GM18511 (cell line): ENCODE results near the gene TMEM151B.

Experiments used
- ATAC-seq: cut with Tn5 transposase; IDR thresholded peaks from one replicate; pipeline ENCODE4 v1.9.1; 2021; ENCODE audit warnings: mild to moderate bottlenecking, moderate library complexity; ENCODE audit not compliant: unreplicated experiment

TMEM151B gene

DNA sequence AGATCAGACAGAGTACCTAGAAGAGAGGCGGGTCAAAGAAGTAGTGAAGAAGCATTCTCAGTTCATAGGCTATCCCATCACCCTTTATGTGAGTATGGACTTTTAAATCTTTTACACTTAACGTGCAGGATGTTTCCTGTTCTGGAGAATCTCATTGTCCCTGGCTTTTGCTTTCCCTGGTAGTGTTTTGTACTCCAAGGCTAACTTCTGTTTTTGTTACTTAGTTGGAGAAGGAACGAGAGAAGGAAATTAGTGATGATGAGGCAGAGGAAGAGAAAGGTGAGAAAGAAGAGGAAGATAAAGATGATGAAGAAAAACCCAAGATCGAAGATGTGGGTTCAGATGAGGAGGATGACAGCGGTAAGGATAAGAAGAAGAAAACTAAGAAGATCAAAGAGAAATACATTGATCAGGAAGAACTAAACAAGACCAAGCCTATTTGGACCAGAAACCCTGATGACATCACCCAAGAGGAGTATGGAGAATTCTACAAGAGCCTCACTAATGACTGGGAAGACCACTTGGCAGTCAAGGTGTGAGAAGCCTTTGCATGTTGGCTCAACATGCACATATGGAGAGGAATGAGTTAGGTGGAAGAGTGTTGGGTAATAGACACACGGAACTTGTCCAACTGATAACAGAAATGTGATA is 20.1 kb upstream of the TMEM151B start:
- no peak for ATAC-seq

DNA sequence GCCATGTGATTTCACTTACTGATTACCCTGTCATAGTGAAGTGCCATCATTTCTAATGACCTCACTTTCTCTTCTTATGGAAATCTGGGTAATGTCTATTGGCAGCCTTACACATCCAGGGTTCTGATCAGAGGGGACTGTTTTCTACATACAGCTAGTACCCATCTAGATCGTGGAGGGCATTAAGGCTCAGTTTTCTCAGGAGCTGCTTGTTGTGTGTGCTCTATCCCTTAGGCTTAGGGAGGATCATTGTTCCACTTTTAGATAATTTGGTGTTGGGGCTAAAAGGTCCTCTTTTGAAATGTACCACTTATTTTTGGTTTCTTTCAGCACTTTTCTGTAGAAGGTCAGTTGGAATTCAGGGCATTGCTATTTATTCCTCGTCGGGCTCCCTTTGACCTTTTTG is 19.5 kb upstream of the TMEM151B start:
- no peak for ATAC-seq

DNA sequence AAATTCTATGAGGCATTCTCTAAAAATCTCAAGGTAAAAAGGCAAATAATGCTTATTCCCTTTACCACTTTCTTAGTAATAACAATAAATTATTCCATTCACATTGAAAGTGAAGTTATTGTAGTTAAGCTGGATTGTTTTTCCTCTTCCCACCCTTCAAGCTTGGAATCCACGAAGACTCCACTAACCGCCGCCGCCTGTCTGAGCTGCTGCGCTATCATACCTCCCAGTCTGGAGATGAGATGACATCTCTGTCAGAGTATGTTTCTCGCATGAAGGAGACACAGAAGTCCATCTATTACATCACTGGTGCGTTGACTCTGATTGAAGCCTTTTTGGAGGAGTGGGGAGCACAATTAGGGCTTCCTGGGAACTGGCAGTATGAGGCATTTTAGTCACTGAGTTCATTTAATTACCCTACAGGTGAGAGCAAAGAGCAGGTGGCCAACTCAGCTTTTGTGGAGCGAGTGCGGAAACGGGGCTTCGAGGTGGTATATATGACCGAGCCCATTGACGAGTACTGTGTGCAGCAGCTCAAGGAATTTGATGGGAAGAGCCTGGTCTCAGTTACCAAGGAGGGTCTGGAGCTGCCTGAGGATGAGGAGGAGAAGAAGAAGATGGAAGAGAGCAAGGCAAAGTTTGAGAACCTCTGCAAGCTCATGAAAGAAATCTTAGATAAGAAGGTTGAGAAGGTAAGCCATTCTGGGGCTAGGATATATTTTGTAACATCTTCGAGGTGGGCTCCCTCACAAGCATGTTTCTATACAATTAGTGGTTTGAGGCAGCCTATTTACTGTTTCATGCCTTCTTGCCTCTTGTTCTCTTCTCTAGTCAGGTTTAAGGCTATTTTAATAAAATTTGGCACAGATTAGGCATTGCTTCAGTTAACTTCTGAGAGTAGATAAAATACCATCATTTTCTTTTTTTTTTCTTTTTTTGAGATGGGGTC is 18.4 kb upstream of the TMEM151B start:
- ATAC-seq, result no peak

DNA sequence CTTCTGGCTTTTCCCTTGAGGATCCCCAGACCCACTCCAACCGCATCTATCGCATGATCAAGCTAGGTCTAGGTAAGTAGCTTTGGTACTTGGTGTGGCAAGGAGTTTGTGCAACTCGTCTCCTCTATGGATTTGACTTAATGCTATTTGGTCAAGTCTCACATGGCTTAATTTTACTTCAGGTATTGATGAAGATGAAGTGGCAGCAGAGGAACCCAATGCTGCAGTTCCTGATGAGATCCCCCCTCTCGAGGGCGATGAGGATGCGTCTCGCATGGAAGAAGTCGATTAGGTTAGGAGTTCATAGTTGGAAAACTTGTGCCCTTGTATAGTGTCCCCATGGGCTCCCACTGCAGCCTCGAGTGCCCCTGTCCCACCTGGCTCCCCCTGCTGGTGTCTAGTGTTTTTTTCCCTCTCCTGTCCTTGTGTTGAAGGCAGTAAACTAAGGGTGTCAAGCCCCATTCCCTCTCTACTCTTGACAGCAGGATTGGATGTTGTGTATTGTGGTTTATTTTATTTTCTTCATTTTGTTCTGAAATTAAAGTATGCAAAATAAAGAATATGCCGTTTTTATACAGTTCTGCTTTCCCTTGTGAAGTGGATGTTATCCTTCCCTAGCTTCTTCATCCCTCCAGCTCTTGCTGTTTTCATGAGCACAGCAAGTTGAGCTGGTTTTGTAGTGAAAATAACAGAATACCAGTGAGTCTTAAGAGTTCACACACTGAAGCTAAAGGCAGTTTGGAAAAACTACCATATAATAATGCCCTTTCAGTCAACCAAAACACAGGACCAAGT is 16.7 kb upstream of the TMEM151B start:
- ATAC-seq, result no peak

DNA sequence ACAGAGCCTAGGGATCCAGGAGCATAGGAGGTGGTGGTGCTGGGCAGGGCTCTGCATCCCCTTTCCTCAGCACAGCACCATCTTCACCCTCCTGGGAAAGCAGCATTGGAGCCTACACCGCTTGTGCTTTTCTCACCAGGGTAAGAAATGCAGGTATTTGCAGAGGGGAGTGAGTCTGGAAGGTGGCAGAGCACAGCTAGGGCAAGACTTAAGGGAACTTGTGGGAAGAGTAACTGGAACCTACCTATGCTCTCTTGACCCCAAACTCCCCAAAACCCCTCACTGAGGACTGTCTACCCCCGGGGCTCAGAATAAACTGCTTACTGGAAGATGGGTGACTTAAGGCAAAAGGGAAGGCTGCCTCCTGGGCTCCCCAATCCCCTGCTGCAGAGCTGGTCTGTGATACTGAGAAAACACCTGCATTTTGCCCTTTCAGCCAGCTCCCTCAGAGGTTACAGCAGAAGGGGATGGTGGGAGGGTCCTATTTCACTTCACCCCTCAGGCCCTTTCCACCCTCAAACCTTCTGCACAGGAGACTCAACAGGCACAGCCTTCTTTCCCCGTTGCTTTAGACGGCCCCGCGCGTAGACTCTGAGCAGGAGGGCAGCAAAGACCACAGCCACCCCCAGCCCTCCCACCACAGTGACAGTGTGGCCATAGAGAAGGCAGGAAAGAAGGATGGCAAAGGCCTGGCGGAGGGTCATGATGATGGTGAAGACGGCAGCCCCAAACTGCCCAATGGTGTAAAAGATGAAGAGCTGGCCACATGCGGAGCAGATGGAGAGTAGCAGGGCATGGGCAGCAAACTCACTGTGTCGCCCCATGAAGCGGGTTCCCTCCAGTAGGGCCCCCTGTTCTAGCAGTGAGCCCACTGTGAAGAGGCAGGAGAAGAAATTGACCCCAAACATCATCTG is 15.8 kb upstream of the TMEM151B start:
- ATAC-seq, result no peak

DNA sequence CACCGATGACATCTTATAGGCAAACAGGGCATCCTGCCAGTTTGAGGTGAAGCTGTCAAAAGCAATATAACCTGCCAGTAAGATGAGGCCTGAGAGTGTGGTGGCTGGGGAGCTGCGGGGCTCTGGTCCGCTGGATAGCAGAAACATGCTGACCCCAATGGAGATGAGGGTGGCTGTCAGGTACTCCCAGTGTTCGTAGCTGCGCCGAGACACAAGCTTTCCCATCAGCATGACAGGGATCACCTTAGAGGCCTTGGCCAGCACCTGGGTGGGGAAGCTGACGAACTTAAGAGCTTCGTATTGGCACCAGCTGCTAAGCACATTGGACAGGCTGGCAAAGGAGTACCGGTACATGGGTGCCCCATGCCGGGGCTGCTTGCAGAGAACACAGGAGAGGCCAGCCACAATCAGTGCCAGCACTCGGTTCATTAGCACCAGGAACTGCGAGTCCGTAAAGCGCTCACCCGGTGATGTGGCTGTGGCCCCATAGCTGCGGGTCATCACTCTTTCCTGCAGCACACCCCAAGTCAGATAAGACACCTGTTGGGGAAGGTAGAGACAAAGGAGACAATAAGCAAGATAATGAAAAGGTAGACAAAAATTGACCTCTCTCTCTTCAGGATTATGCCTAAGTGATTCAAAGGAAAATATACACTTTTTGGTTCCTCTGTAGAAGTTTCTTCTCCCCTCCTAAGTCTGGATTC is 15.0 kb upstream of the TMEM151B start:
- ATAC-seq, result no peak

DNA sequence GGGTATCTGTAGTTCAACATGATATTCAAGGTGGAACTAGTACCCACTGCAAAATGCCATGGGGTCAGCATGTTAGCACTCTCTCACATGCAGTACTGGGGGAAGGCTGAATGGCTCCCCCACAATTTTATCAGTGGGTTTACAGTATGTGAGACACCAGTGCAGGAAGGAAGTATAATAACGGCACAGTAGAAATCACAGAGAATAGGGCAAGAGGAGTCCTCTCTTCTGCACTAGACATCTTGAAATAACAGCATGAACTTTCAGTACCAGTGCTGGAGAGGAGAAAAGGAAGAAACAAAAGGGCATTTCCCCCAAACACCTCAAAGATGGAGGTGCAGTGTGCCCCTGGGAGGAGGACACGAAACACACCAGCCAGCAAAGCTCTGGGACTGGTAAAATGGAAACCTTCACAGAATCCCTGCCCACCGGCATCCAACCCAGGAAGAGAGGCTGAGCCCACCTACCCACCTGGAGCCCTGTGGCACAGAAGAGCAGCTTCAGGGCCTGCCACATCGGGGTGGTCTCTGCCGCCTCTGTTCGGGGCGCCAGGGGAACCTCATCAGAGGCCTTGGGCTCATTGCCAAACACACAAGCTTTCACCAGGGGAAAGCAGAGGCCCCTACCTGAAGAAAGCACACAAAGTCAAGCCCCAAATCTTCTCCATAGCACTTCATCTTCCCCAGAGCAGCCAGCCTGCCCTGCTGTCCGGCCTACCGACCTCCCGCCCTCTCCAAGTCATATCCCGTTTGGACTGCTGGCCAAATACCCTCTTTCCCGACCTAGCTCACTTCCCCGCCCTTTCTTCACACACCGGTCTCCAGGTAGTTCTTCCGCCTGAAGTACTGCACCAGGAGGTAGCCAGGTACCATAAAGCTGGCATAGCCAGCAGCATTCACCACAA is 14.1 kb upstream of the TMEM151B start:
- ATAC-seq, result no peak

DNA sequence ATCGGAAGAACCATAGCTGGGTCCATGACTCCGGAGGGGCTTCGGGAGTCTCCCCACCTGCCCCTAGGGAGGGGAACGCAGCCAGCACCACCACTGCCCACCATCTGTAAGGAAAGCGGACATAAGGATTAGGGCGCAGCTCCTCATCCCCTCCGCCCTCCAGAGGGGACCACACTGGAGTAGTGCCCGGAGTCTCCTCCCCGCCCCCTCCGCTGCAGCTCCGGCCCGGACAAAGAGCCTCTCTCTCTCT is 13.6 kb upstream of the TMEM151B start:
- ATAC-seq, result no peak

DNA sequence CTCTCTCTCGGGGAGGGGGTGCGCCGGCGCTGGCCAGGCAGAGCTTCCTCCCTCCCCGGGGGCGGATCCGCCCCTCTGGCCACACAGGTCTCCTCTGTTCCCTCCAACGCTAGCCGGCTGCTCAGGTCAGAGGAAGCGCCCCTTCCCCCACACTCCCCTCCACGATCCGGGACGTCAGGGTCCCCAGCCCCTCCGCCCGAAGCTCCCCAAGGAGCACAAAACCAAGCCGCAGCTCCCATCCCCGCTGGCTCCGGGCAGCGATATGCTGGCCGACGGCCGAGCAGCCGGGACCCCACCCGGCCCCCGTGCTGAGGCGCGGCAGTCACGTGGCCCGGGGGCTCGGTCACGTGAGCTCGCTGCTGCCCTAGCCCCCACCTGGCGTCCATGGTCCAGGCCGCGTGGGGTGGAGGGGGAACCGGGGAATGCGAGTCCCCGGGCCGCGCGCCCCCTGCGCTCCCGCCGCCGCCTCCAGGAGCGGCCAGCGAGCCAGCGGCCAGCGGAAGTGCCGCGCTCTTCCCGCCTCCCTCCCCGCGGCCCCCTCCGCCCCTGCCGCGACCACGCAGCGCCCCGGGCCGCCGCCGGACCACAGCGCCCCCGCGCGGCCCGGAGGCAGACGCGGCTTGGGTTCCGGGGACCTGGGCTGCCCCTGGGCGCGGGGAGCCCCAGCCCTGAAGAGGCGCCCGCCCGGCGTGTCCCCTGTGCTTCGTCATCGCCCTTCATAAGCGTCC is 13.1 kb upstream of the TMEM151B start, which contains the start of gene SLC35B2:
TSS of gene SLC35B2 (minus strand) at position 504 of the 728 bp plus-strand sequence. CDS start at position 386, 118 bp downstream.
- ATAC-seq, result peak; percentile 56

DNA sequence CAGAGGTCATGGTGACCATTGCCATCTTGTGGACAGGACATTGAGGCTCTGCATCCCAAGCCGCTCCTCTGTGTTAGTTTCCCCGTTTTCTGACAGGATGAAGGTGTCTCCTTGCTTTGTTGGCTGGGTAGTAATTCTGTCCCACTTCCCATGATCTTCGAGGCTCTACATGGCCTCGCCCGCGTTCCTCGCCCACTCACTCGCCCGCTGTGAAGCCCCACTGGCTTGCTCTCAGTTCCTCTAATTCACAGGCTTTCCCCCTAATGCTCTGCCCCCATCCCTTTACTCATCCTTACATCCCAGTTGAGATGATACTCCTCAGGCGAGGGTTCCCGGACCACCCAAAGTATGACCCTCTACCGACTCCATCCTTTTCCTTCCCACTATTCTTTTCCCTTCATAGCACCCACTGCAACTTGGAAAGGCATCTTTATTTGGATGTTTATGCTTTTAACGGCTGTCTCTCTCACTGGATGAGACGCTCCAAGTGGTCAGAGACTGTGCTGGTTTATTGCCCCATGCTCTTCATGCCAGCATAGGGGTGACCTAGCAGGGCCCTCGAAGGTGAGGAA is 12.4 kb upstream of the TMEM151B start:
- ATAC-seq, result peak; percentile 31

DNA sequence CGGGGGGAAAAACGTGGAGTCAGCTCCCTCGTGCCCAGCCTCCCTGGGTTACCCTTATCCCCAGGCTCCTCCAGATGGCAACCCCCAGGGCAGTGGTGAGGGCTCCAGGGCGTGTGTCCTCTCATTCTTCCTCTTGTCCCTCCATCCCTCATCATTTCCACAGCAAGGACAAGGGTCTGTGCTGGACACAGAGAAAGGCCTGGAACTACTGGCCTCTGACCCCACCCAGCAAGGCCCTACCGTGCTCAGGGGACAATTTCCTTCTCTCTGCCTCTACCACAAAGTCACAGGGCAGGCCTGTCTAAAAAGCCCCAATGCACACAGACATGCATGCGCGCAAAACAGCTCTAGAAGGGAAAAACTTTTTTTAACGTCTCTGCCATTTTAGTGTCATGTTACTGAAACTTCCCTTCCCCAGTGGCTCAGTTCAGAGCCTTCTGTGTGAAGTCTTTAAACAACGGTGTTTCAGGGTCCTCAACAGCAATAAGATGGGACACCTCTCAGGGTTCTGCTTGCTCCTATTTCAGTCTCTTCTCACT is 11.9 kb upstream of the TMEM151B start:
- ATAC-seq, result no peak

DNA sequence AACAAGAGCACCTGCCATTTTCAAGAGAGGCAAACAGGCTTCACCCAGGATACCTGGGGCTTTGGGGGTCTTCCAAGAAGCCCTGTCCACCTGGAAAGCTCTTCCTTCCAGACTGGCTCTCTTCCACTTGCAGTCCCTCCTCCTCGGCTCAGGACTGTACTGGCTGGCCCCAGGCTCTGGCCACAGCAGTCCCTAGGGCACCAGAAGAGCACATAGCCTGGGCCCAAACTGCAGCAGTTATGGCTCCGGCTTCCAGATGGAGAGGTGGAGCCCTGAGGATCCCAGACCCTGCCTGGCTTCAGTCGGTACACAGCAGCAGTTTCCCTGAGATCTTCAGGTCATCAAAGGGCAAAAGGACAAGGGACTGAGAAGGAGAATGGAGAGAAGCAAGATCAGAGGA is 11.3 kb upstream of the TMEM151B start:
- no peak for ATAC-seq

DNA sequence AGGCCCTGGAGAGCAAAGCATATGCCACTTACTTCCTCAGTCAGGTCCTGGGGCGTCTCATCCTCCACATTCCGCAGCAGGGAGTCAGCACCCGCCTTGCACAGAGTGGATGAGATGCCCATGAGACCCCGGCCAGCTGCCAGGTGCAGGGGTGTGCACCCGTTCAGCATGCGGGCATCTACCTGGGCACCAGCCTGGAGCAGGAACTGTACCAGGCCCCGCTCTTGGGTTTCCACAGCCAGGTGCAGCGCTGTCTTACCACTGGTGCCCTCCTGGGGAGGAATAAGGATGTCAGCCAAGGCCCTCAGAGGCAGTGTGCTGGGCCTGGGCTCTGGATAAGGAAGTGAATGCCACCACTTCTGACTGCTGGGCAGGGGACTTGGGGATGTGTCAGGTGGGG is 10.2 kb upstream of the TMEM151B start:
- no peak for ATAC-seq

DNA sequence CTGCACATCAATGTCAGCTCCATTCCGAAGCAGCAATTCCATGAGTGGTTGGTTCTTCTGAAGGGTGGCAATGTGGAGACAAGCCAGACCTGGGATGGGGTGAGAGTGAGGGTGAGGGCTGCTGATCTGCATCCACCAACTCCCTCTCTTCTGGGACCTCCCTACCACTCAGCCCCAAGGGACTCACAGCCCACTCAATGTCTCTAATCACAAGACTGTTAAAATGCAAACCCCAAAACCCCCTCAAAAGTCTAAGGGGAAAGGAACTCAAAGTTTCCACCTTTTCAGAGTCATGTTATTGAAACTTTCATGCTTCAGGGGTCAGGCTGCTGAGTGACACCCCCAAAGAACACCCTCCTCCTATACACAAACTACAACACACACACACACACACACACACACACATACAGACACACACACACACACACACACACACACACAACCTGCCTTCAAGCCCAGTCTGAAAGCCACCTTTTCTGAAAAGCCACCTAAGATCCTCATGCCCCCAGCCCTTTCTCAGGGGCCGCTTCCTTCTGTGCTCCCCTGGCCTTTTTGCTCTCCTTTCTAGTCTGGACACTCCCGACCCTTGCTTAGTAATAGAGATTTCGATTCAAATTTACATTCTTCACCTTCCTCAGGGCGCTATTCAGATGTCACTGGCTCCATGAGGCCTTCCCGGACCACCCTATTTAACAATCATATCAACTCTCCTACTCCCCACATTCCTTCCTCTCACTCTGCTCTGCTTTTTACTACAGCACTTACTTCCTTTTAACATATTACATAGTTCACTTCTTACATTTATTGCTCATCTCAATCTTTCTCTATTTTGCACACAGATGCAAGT is 9.6 kb upstream of the TMEM151B start:
- ATAC-seq, result no peak

DNA sequence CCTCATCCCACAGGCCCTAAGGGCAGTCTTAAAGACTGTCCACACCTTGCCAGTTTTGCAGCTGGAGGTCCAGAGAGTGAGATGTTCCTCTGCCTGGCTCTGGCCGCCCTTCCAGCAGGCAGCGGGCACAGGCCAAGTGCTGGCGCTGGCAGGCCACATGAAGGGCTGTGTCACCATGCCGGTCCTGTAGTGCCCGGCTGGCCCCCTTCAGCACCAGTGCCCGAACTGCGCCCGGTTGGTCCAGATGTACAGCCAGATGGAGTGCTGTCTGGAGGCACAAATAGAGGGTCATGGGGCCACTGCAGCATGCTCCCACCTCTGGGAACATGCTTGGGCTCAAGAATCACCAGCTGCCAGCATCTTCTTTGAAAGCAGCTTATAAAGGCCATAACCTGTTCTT is 8.7 kb upstream of the TMEM151B start:
- no peak for ATAC-seq

DNA sequence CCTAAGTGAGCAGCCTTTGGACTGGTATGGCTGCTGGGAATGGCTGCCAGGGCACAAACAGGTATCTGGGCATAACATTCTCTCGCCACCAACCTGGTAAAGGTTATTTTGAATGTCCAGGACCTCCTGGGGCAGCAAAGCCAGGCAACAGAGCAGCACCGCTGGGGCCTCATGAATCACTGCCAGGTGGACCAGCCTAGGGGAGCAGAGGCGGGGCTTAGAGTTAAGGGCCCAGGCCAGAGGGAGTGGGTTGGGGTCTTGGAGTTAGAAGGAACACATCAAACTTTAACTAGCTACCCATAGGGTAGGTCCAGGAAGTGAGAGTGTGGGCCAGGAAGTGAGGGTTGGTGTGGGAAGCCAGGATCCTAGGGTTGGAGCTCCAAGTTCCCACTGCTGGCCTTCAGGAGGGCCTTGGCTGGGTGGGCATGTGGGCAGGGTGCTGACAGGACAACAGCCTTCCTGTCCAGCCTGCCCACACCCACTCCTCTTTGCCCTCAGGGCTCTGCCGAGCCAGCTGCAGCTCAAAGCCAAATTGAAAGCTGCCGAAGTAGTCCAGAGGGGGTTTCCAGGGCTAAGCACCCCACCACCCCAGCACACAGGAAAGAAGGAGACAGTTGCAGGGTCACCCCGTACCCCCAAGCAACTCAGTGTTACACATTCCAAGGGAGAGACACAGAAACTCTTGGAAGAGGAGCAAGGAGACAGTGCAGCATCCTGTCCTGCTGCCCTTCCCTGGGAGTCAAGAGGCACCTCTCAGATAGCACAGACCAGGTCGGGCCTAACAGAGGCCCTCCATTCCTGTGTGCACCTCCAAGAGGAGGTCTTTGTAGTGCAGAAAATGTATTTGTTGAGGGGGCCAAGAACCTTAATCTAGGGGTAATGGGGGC is 7.5 kb upstream of the TMEM151B start:
- ATAC-seq, result no peak
